GM18868 (cell line): Measurements from ENCODE around the gene FBRSL1.
"Not testable (repeated sequence)": the region's sequence is repeated elsewhere in the genome, so short reads cannot be mapped to it uniquely, and the experiment has no call there.

ENCODE experiments used
- ATAC-seq: cut with Tn5 transposase; IDR thresholded peaks from one replicate; pipeline ENCODE4 v1.9.1; 2021; ENCODE audit warnings: mild to moderate bottlenecking, moderate library complexity; ENCODE audit not compliant: unreplicated experiment

The FBRSL1 gene

DNA sequence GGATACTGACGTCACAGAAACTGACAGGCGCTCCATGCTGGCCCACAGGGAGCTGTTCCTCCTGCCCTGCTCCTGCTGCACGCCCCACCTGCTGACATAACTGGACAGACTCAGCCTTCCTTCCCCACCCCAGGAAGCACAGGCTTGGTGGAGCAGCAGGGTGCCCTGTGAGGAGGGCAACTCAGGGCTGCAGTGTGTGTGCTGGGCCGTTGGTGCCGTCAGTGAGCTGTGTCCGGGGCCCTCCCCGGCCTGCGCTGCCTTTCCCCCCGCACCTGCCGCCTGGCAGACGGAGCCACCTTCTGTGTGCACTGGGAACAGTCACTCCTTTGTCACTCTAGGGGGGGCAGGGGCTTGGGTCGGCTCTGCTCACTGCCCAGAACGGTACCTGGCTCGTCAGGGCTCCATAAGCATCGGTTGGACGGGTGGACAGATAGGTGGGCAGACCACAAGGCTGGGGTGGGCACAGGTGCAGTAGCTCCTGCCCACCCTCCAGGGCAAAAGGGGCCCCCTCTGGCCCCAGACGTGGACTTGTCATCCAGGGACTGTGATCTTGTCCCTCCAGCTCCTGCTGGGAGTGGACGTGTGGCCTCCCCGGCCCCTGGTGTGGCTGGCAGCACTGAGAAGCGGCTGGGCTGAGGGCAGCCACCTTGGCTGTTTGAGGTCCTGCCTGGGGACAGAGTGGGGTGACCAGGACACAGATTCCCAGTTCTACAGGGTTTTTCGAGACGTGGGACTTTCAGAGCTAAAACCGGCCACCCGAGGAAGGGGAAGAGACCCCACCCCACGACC is 32.8 kb downstream of the FBRSL1 start:
- no peak for ATAC-seq

DNA sequence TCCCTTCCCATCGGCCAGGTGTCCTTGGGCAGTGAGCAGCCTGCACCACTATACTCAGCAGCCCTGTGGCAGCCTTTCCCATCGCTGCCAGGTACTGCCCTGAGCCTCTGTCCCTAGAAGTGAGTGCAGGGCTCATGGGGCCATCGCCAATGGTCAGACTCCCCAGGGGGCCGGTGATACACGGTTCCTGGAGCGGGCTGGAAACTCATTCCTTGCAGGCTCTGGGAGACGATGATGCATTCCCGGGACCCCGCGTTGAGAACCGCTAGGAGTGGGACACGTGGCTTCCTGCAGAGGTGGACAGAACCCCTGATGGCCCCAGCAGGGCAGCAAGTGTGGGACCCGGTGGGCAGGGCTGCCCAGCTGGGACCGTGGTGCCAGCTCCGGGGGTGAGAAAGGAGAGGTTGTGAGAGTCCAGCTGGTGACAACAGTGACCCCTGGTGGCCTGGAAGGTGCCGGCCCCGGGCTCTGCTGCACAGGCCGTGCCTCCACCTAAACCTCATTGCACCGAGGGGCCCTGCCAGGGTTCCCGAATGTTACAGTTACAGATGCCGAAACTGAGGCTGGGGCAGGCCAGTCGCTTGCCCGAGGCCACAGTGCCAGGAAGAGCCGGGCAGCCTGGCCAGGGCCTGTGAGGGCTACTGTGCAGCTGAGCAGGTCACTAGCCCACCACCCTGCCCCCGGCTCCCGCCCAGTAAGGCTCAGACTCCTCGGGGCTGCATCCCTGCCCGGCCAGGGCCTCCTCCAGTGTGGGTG is 33.8 kb downstream of the FBRSL1 start:
- ATAC-seq, result peak; percentile 50

DNA sequence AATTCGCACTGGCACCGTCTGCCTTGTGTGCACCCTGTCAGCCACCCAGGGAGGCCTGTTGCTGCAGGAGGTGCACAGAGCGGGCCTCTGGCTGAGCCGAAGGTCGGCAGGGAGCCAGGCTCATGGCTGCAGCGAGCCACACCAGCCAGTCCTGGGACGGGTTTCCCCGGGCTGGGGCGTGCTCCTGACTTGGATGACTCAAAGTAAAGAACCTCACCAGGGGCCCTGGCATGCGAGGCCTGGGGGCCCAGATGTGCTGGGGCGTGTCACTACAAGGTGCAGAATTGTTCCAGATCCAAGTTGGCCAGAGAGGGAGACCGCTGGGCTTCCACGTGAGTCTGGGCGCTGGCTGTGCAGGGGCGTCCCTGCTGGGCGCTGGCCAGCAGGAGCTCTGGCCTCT is 34.5 kb downstream of the FBRSL1 start:
- ATAC-seq, result peak; percentile 48

GRCh38 chr12:132525011-132525832 is 35.3 kb downstream of the FBRSL1 start:
- no peak for ATAC-seq

DNA sequence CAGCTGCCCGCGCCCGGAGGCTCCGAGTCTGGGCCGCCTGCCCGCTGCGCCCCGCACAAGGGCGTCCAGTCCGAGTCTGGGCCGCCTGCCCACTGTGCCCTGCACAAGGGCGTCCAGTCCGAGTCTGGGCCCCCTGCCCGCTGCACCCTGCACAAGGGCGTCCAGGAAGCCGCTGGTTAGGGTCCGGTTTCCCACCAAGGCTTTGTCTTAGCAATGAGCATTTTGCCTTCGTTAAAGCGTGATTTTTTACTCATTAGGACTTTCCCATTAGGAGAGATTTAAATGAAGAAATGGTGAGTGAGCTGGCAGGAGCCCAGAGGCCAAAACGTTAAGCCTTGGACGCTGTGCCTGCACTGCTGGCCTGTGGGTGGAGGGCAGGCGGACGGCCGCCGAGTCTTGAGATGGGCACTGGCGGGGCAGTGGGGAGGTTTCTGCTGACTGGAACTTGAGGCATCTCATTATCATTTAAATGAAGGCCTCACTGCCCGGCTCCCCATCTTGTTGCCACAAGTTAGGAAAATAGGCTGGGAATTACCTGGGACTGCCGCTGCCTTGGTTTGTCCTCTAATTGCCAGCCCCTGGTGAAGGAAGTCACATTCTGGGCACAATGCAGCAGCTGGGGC is 36.0 kb downstream of the FBRSL1 start:
- ATAC-seq, result no peak

- ATAC-seq, result no peak
Measured at GRCh38 chr12:132527186-132527882, 37.4 kb downstream of the FBRSL1 start.

DNA sequence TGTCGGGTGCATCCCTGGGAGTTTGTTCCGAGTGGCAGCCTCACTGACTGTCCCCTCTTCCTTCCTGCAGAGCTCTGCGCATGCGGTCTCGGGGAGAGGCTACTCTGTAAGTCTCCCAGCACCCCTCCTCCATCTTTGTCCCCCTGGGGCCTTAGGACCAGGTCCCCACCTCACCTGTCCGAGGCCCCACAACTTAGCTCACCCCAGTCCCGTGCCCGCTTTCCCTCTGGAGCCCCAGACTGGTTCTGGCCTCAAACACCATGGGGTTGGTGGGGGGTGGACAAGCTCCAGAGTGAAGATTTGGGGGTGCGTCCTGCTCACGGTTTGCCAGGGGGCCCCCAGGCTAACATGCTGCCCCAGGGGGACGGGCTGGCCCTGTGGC is 37.9 kb downstream of the FBRSL1 start:
- no peak for ATAC-seq

GRCh38 chr12:132528564-132529106 is 38.7 kb downstream of the FBRSL1 start:
- no peak for ATAC-seq

DNA sequence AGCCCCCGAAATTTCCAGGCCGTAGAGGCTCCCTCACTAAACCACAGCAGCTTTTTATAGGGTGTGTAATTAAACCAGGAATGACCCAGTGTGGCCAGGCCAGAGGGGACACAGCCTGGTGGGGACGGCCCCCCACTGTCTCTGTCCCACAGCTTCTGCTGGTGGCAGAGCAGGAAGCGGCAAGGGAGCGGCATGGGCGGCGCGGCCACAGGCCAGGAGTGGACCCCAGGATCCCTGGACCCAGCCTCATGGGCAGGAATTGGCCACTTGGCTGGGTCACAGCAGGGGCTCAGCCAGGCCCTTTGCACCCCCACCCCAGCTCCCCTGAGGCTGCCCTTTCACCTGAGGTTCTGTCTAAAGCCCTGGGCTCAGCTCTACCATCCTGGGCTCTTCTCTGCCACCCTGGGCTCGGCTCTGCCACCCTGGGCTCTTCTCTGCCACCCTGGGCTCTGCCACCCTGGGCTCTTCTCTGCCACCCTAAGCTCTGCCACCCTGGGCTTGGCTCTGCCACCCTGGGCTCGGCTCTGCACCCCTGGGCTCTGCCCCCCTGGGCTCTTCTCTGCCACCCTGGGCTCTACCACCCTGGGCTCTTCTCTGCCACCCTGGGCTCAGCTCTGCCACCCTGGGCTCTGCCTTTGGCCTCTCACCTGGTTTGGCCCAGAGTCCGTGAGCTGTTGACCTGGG is 39.3 kb downstream of the FBRSL1 start:
- ATAC-seq, result no peak

GRCh38 chr12:132529906-132530305 is 40.0 kb downstream of the FBRSL1 start:
- ATAC-seq, result no peak

- no peak for ATAC-seq
Measured at GRCh38 chr12:132530447-132530846, 40.5 kb downstream of the FBRSL1 start.

- no peak for ATAC-seq
Measured at GRCh38 chr12:132530851-132531250, 40.9 kb downstream of the FBRSL1 start.

DNA sequence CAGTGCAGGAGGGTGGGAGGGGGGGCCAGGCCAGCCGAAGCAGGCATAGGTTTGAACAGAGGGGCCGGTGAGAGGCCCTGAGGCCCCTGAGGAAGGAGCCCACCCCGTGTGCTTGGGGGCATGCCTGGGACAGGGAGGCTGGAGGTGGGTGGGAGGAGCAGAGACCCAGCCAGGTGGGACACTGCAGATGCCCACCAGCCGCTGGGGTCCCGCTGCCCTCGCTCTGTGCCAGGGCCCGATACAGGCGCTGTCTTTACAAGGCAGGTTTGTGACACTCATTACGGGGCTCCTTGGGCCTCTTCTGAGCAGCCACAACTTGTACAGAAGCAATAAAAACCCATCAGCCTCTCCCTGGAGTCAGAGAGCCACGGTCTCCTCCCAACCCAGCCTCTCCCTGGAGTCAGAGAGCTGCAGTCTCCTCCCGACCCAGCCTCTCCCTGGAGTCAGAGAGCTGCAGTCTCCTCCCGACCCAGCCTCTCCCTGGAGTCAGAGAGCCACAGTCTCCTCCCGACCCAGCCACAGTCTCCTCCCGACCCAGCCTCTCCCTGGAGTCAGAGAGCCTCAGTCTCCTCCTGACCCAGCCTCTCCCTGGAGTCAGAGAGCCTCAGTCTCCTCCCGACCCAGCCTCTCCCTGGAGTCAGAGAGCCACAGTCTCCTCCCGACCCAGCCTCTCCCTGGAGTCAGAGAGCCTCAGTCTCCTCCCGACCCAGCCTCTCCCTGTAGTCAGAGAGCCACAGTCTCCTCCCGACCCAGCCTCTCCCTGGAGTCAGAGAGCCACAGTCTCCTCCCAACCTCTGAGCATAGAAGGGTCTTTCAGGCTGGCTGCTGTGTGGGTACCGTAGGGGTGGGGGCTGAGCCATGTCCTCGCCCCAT is 43.0 kb downstream of the FBRSL1 start:
- not testable (repeated sequence) for ATAC-seq

DNA sequence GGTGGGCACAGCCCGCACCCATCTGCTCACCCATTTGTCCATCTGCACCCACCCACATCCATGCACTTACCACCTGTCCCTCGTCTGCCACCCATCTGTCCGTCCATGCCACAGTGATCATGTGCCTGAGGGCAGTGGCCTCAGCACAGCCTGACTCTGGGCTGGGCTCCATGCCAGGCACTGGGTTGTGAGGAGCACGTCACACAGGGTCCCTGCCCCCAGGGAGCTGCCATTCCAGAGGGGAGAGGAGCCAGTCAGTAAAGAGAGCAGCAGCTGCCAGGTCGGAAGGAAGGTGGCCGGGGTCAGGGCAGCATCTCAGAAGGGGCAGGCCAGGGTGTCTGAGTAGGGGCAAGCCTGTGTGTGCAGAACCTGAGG is 43.6 kb downstream of the FBRSL1 start:
- no peak for ATAC-seq

- ATAC-seq, result no peak
Measured at GRCh38 chr12:132534076-132534475, 44.1 kb downstream of the FBRSL1 start.

- ATAC-seq, result no peak
Measured at GRCh38 chr12:132535019-132535418, 45.1 kb downstream of the FBRSL1 start.

GRCh38 chr12:132536102-132536876 is 46.3 kb downstream of the FBRSL1 start:
- no peak for ATAC-seq

- ATAC-seq, result no peak
Measured at GRCh38 chr12:132537049-132537448, 47.1 kb downstream of the FBRSL1 start.
